Uterus (tissue), 4 donors: Measurements from ENCODE around the gene LRRC4B. TPM values are rescaled to one million over a fixed set of nuclear protein-coding genes. Genes with fewer than 3 reads are reported as not detected.

ENCODE experiments used
- DNase-seq, 2 donors: peaks; one replicate each; pipeline ENCODE4 v3.0.0-alpha.2; 2019 to 2020
- H3K27ac ChIP-seq, 2 donors: fragments of 200-600 bp; sonication (generic); 1 replicate in 1 of 2; 2 replicates in 1 of 2; pipeline ENCODE4 v1.5.1; 2016 to 2018
- H3K27me3 ChIP-seq, 2 donors: fragments of 200-600 bp; sonication (generic); one replicate each; pipeline ENCODE4 v1.5.1; 2018 to 2019; ENCODE audit warnings: control low read depth in 1 of 2
- H3K36me3 ChIP-seq, 2 donors: fragments of 200-600 bp; sonication (generic); one replicate each; pipeline ENCODE4 v1.5.1; 2019; ENCODE audit warnings: control low read depth in 1 of 2
- H3K4me1 ChIP-seq, 2 donors: fragments of 200-600 bp; sonication (generic); one replicate each; pipeline ENCODE4 v1.5.1; 2018 to 2019; ENCODE audit warnings: control low read depth in 1 of 2
- H3K4me3 ChIP-seq, 2 donors: fragments of 200-600 bp; sonication (generic); 1 replicate in 1 of 2; 2 replicates in 1 of 2; pipeline ENCODE4 v1.5.1; 2018 to 2019; ENCODE audit warnings: mild to moderate bottlenecking in 1 of 2
- H3K9me3 ChIP-seq, 2 donors: fragments of 200-600 bp; sonication (generic); one replicate each; pipeline ENCODE4 v1.5.1; 2019; ENCODE audit warnings: control low read depth in 1 of 2
- CTCF ChIP-seq, 4 experiments: fragments of 200-600 bp in 2 of 4; fragments of 450-650 bp in 2 of 4; sonication (generic) in 2 of 4; IDR thresholded peaks; one replicate each; pipeline ENCODE4 v1.5.1; 2016 to 2019; ENCODE audit warnings: antibody characterized with exemption in 4 of 4, mild to moderate bottlenecking in 2 of 4, moderate library complexity in 1 of 4
- POLR2A ChIP-seq, 2 donors: fragments of 450-650 bp; IDR thresholded peaks; one replicate each; pipeline ENCODE4 v1.6.1; 2016; ENCODE audit warnings: antibody characterized with exemption in 2 of 2, mild to moderate bottlenecking in 1 of 2, moderate library complexity in 1 of 2
- intact Hi-C: fragments of 100-400 bp; cut with DNase I; formaldehyde crosslinking; loops from one replicate; pipeline ENCODE4 v1.15.1; 2023; ENCODE audit warnings: low total_unique reads
- total RNA-seq, 4 donors: library from RNA; depleted of rRNA in 3 of 4; stranded (reverse); fragments of >200 nt in 3 of 4; gene quantifications; one replicate each; pipeline versions ENCODE4 v1.1.0 to v1.2.4, GENCODE V29; 2014 to 2023
- donor health status: DM: yes; HTN: yes; CAD: no.

Gene LRRC4B
- total RNA-seq, 4 donors from 2014 or later, result 2.4 to 38.0 (median 13.2) TPM

DNA sequence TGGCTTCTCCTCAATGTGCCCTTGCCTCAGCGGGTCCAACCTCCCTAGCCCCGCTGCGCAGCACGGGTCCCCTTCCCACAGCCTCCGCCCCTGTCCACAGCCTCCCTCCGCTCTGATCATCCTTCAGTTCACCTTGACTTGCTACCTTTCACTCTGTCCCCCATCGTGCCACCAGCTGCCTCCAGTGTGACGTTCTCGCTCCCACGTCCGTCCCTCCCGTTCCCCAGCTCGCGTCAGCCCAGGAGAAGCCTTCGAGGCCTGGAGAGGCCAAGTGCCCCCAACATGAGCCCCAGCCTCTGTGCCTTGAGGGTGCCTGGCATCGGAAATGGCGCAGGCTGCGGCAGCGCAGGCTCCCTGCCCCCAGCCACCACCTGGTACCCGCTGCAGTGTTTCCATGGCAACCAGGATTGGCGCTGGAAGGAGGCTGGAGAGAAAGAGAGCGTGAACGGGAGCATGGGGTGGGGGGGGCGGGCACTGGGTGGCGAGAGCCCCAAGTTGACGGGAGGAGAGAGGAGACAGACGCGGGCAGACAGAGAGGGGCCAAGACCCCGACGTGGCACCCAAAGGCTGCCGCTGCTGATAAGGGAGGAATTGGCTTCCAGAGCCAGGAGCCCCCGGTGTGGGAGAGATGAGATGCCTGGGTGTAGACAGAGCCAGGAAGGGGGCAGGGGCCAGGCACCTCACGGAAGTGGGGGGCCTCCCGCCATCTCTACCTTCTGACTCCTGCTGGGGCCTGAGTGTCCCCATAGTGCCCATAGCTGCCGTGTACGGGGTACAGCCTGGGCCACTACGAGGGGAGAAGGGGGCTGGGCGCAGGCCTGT is 53.7 kb downstream of the LRRC4B start:
- Histone ChIP-seq H3K9me3 (no peaks in the 10 kb centered on the region), H3K36me3 (no peaks in the 10 kb centered on the region), H3K4me1 (peaks cover 0 to 7% of the 10 kb centered on the region in 2 donors), H3K27me3 (no peaks in the 10 kb centered on the region), H3K4me3 (no peak overlapping the region), H3K27ac (no peak overlapping the region)
- TF ChIP-seq POLR2A (IDR thresholded peaks at IDR 0.05), result no peak
- TF ChIP-seq CTCF (IDR thresholded peaks at IDR 0.05), result no peak
- no peak for DNase-seq
- intact Hi-C loops, result no loop called here

- intact Hi-C loops, result no loop called here
- no peak within 1 kb of the TSS for H3K4me3 ChIP-seq
- H3K9me3 ChIP-seq, result no peaks in the 10 kb centered on the region
- no peak within 1 kb of the TSS for H3K27ac ChIP-seq
- no peak for DNase-seq
- H3K27me3 ChIP-seq, result no peaks in the 10 kb centered on the region
- TF ChIP-seq CTCF (IDR thresholded peaks at IDR 0.05), result no peak
- no peak for TF ChIP-seq POLR2A (IDR thresholded peaks at IDR 0.05)
- peaks cover 0 to 7% of the 10 kb centered on the region in 2 donors for H3K4me1 ChIP-seq
- H3K36me3 ChIP-seq, result no peaks in the 10 kb centered on the region
These were observed 54.4 kb downstream of the LRRC4B start, which contains the start of gene ASPDH for GRCh38 chr19:50513746-50514345. Gene ASPDH, minus strand, starts transcription at chr19:50513913. Its CDS starts 90 bp downstream, at chr19:50513823.

GRCh38 chr19:50512999-50513745 is 55.1 kb downstream of the LRRC4B start:
- no peak for TF ChIP-seq CTCF (IDR thresholded peaks at IDR 0.05)
- TF ChIP-seq POLR2A (IDR thresholded peaks at IDR 0.05), result no peak
- H3K27me3 ChIP-seq, result no peaks in the 10 kb centered on the region
- H3K9me3 ChIP-seq, result no peaks in the 10 kb centered on the region
- no peaks in the 10 kb centered on the region for H3K36me3 ChIP-seq
- intact Hi-C loops, result no loop called here
- peaks cover 0 to 7% of the 10 kb centered on the region in 2 donors for H3K4me1 ChIP-seq
- DNase-seq, result no peak
- H3K4me3 ChIP-seq, result no peak overlapping the region
- H3K27ac ChIP-seq, result no peak overlapping the region

GRCh38 chr19:50512112-50512998 is 55.9 kb downstream of the LRRC4B start:
- Histone ChIP-seq H3K36me3 (no peaks in the 10 kb centered on the region), H3K27me3 (no peaks in the 10 kb centered on the region), H3K4me1 (peaks cover 0 to 7% of the 10 kb centered on the region in 2 donors), H3K9me3 (no peaks in the 10 kb centered on the region), H3K27ac (peak overlapping the region in 1 of 2 donors; percentile 85), H3K4me3 (no peak overlapping the region)
- TF ChIP-seq CTCF (IDR thresholded peaks at IDR 0.05) (no peak), POLR2A (IDR thresholded peaks at IDR 0.05) (no peak)
- no peak for DNase-seq
- intact Hi-C loops, result no loop called here
